ENCODE measurements around the gene TMPRSS5.

GRCh38 chr11:113681282-113681681 lies 24.8 kb downstream of the TMPRSS5 start:
- no peak for TF ChIP-seq CTCF (IDR thresholded peaks at IDR 0.05)
- no peak for TF ChIP-seq POLR2A (IDR thresholded peaks at IDR 0.05)
